GM23338 (cell line): ENCODE data around the gene GSG1L. TPM values are rescaled to one million over a fixed set of nuclear protein-coding genes. Genes with fewer than 3 reads are reported as not detected.

Source experiments
- CREB1 ChIP-seq: fragments of 250-450 bp; sonication (Bioruptor Pico); IDR thresholded peaks from 2 replicates; pipeline ENCODE4 v1.5.0; 2020; ENCODE audit warnings: low read depth, mild to moderate bottlenecking, moderate library complexity
- EZH2 ChIP-seq: fragments of 200-600 bp; sonication (generic); IDR thresholded peaks from one replicate; pipeline ENCODE4 v1.8.0; 2017; ENCODE audit warnings: antibody characterized with exemption, mild to moderate bottlenecking, low read depth; ENCODE audit not compliant: unreplicated experiment
- EZH2phosphoT487 ChIP-seq: fragments of 200-600 bp; sonication (generic); IDR thresholded peaks from one replicate; pipeline ENCODE4 v1.8.1; 2018; ENCODE audit warnings: antibody characterized with exemption; ENCODE audit not compliant: unreplicated experiment
- JUNB ChIP-seq: IDR thresholded peaks from one replicate; pipeline ENCODE4 v1.6.1; 2016; ENCODE audit warnings: antibody characterized with exemption; ENCODE audit not compliant: unreplicated experiment
- NANOG ChIP-seq: IDR thresholded peaks from 2 replicates; pipeline ENCODE4 v1.6.1; 2016; ENCODE audit warnings: antibody characterized with exemption, borderline replicate concordance
- POLR2AphosphoS5 ChIP-seq: IDR thresholded peaks from 2 replicates; pipeline ENCODE4 v1.6.1; 2016; ENCODE audit warnings: antibody characterized with exemption, low read depth
- STAT1 ChIP-seq: IDR thresholded peaks from one replicate; pipeline ENCODE4 v1.6.1; 2016; ENCODE audit warnings: antibody characterized with exemption; ENCODE audit not compliant: unreplicated experiment
- ZNF114 ChIP-seq: fragments of 250-450 bp; sonication (Bioruptor Pico); IDR thresholded peaks from 2 replicates; pipeline ENCODE4 v1.5.0; 2020; ENCODE audit warnings: mild to moderate bottlenecking, moderate library complexity
- ZNF331 ChIP-seq: fragments of 250-450 bp; sonication (Bioruptor Pico); IDR thresholded peaks from 2 replicates; pipeline ENCODE4 v1.5.0; 2020; ENCODE audit warnings: low read depth, mild to moderate bottlenecking, moderate library complexity
- polyA plus RNA-seq: library from polyadenylated mRNA; unstranded; fragments of >200 nt; fragmentation: Nextera tagmentation; extraction: Ambion mirVana; gene quantifications from 2 replicates; pipeline ENCODE4 v1.2.1, GENCODE V29; 2016
- total RNA-seq: library from RNA; depleted of rRNA; stranded (reverse); fragments of >200 nt; shearing (Covaris generic); gene quantifications from 2 replicates; pipeline ENCODE4 v1.2.3, GENCODE V29; 2014
- TF ChIP-seq, protein P1 (sequence below): fragments of 250-450 bp; sonication (Bioruptor Pico); IDR thresholded peaks from 2 replicates; pipeline ENCODE4 v1.5.0; 2020; ENCODE audit warnings: mild to moderate bottlenecking, moderate library complexity
- TF ChIP-seq, protein P2 (sequence below): IDR thresholded peaks from 2 replicates; pipeline ENCODE4 v1.6.1; 2016; ENCODE audit warnings: antibody characterized with exemption
- TF ChIP-seq, protein P3 (sequence below): IDR thresholded peaks from one replicate; pipeline ENCODE4 v1.6.1; 2018; ENCODE audit warnings: antibody characterized with exemption; ENCODE audit not compliant: unreplicated experiment

The GSG1L gene
- total and polyA plus RNA-seq, 2 experiments from 2014 or later: 0.36 to 0.63 TPM

DNA sequence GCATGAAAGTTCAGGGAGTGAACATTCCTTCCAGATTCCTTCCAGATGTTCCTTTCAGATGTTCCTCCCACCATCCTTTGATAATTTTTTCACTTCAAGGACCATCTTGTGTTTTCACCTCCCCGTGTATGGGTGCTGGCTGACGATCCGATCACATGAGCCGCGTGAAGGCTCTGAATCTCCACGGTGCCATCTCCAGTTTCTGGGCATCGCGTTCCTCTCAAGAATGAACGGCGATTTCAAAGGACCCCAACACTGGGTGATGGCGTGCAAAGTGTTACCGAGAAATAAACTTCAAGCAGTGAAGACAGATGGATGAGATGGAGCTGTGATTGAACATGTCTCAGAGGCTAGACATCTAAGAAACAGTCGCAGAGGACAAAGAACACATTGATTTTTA is 245.3 kb downstream of the GSG1L start (continued):
- TF ChIP-seq, protein P1, sequence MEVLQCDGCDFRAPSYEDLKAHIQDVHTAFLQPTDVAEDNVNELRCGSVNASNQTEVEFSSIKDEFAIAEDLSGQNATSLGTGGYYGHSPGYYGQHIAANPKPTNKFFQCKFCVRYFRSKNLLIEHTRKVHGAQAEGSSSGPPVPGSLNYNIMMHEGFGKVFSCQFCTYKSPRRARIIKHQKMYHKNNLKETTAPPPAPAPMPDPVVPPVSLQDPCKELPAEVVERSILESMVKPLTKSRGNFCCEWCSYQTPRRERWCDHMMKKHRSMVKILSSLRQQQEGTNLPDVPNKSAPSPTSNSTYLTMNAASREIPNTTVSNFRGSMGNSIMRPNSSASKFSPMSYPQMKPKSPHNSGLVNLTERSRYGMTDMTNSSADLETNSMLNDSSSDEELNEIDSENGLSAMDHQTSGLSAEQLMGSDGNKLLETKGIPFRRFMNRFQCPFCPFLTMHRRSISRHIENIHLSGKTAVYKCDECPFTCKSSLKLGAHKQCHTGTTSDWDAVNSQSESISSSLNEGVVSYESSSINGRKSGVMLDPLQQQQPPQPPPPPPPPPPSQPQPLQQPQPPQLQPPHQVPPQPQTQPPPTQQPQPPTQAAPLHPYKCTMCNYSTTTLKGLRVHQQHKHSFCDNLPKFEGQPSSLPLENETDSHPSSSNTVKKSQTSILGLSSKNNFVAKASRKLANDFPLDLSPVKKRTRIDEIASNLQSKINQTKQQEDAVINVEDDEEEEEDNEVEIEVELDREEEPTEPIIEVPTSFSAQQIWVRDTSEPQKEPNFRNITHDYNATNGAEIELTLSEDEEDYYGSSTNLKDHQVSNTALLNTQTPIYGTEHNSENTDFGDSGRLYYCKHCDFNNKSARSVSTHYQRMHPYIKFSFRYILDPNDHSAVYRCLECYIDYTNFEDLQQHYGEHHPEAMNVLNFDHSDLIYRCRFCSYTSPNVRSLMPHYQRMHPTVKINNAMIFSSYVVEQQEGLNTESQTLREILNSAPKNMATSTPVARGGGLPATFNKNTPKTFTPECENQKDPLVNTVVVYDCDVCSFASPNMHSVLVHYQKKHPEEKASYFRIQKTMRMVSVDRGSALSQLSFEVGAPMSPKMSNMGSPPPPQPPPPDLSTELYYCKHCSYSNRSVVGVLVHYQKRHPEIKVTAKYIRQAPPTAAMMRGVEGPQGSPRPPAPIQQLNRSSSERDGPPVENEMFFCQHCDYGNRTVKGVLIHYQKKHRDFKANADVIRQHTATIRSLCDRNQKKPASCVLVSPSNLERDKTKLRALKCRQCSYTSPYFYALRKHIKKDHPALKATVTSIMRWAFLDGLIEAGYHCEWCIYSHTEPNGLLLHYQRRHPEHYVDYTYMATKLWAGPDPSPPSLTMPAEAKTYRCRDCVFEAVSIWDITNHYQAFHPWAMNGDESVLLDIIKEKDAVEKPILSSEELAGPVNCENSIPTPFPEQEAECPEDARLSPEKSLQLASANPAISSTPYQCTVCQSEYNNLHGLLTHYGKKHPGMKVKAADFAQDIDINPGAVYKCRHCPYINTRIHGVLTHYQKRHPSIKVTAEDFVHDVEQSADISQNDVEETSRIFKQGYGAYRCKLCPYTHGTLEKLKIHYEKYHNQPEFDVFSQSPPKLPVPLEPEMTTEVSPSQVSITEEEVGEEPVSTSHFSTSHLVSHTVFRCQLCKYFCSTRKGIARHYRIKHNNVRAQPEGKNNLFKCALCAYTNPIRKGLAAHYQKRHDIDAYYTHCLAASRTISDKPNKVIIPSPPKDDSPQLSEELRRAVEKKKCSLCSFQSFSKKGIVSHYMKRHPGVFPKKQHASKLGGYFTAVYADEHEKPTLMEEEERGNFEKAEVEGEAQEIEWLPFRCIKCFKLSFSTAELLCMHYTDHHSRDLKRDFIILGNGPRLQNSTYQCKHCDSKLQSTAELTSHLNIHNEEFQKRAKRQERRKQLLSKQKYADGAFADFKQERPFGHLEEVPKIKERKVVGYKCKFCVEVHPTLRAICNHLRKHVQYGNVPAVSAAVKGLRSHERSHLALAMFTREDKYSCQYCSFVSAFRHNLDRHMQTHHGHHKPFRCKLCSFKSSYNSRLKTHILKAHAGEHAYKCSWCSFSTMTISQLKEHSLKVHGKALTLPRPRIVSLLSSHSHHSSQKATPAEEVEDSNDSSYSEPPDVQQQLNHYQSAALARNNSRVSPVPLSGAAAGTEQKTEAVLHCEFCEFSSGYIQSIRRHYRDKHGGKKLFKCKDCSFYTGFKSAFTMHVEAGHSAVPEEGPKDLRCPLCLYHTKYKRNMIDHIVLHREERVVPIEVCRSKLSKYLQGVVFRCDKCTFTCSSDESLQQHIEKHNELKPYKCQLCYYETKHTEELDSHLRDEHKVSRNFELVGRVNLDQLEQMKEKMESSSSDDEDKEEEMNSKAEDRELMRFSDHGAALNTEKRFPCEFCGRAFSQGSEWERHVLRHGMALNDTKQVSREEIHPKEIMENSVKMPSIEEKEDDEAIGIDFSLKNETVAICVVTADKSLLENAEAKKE: no peak
- TF ChIP-seq POLR2AphosphoS5 (no peak), CREB1 (CRISPR knock-in tag) (no peak), EZH2phosphoT487 (no peak), STAT1 (no peak), ZNF331 (no peak), EZH2 (no peak), NANOG (no peak), ZNF114 (CRISPR knock-in tag) (no peak), JUNB (no peak)
- TF ChIP-seq, protein P2, sequence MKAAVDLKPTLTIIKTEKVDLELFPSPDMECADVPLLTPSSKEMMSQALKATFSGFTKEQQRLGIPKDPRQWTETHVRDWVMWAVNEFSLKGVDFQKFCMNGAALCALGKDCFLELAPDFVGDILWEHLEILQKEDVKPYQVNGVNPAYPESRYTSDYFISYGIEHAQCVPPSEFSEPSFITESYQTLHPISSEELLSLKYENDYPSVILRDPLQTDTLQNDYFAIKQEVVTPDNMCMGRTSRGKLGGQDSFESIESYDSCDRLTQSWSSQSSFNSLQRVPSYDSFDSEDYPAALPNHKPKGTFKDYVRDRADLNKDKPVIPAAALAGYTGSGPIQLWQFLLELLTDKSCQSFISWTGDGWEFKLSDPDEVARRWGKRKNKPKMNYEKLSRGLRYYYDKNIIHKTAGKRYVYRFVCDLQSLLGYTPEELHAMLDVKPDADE: no peak
- TF ChIP-seq, protein P3, sequence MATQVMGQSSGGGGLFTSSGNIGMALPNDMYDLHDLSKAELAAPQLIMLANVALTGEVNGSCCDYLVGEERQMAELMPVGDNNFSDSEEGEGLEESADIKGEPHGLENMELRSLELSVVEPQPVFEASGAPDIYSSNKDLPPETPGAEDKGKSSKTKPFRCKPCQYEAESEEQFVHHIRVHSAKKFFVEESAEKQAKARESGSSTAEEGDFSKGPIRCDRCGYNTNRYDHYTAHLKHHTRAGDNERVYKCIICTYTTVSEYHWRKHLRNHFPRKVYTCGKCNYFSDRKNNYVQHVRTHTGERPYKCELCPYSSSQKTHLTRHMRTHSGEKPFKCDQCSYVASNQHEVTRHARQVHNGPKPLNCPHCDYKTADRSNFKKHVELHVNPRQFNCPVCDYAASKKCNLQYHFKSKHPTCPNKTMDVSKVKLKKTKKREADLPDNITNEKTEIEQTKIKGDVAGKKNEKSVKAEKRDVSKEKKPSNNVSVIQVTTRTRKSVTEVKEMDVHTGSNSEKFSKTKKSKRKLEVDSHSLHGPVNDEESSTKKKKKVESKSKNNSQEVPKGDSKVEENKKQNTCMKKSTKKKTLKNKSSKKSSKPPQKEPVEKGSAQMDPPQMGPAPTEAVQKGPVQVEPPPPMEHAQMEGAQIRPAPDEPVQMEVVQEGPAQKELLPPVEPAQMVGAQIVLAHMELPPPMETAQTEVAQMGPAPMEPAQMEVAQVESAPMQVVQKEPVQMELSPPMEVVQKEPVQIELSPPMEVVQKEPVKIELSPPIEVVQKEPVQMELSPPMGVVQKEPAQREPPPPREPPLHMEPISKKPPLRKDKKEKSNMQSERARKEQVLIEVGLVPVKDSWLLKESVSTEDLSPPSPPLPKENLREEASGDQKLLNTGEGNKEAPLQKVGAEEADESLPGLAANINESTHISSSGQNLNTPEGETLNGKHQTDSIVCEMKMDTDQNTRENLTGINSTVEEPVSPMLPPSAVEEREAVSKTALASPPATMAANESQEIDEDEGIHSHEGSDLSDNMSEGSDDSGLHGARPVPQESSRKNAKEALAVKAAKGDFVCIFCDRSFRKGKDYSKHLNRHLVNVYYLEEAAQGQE: no peak
